Nephron (organoid): ENCODE measurements around the gene JPH2.
A peak's percentile ranks its signal among the peaks of the same experiment; 100 is the strongest.

Experiments used
- H3K27ac Mint-ChIP-seq, 3 experiments: 2 replicates each; pipeline ENCODE4 v1.8.0; 2020; ENCODE audit warnings: mixed read lengths in 3 of 3, mild to moderate bottlenecking in 2 of 3, moderate library complexity in 1 of 3
- H3K27me3 Mint-ChIP-seq: 2 replicates; pipeline ENCODE4 v1.8.0; 2021; ENCODE audit warnings: low read depth, mild to moderate bottlenecking, moderate library complexity, mixed read lengths
- H3K36me3 Mint-ChIP-seq: 2 replicates; pipeline ENCODE4 v1.8.0; 2020; ENCODE audit warnings: low read depth, mixed read lengths
- H3K4me1 Mint-ChIP-seq: 2 replicates; pipeline ENCODE4 v1.8.0; 2020; ENCODE audit warnings: mixed read lengths
- H3K4me3 Mint-ChIP-seq, 3 experiments: 2 replicates each; pipeline ENCODE4 v1.8.0; 2020; ENCODE audit warnings: mild to moderate bottlenecking in 3 of 3, mixed read lengths in 3 of 3, moderate library complexity in 2 of 3
- H3K9me3 Mint-ChIP-seq: 2 replicates; pipeline ENCODE4 v1.8.0; 2020; ENCODE audit warnings: mixed read lengths
- TF ChIP-seq, protein P1 (sequence below), 3 experiments: fragments of 200-600 bp; sonication (generic); IDR thresholded peaks; one replicate each; pipeline ENCODE4 v1.5.0; 2021; ENCODE audit warnings: antibody characterized with exemption in 3 of 3; ENCODE audit not compliant: unreplicated experiment in 3 of 3

Gene JPH2

GRCh38 chr20:44084439-44084838 is 102.5 kb downstream of the JPH2 start:
- TF ChIP-seq, protein P1, sequence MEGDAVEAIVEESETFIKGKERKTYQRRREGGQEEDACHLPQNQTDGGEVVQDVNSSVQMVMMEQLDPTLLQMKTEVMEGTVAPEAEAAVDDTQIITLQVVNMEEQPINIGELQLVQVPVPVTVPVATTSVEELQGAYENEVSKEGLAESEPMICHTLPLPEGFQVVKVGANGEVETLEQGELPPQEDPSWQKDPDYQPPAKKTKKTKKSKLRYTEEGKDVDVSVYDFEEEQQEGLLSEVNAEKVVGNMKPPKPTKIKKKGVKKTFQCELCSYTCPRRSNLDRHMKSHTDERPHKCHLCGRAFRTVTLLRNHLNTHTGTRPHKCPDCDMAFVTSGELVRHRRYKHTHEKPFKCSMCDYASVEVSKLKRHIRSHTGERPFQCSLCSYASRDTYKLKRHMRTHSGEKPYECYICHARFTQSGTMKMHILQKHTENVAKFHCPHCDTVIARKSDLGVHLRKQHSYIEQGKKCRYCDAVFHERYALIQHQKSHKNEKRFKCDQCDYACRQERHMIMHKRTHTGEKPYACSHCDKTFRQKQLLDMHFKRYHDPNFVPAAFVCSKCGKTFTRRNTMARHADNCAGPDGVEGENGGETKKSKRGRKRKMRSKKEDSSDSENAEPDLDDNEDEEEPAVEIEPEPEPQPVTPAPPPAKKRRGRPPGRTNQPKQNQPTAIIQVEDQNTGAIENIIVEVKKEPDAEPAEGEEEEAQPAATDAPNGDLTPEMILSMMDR (IDR thresholded peaks at IDR 0.05; ENCODE audit: unreplicated experiment in 3 of 3) = no peak

DNA sequence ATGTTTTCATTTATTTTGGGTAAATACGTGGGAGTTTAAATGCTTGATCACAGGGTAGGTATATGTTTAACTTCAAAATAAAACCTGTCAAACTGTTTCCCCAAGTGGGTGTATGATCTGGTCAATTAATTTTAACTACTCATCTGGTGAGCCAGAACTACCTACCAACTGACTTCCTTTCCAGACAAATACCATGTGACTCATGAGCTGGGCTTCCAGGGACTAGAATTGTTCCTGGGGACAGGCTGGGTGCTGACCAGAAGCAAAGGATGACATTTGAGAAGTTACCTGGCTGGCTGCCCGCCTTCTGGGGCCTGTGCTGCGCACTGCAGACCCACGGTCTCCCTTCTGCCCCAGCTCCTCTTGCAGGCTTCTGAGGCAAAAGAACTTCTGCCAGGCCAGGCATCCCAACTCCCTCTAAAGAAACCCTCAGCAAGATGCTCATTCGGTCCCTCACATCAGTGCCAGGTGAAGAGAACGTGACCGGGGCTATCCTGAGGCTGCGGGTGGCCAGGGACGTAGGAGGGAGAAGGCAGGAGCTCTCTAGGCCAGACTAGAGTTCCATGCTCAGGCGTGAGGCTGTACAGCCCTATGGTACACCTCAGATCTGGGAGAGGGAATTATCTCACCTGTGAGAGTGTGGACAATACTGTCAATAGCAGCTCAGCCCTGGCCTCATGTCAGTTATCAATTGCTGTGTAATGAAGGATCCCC is 103.6 kb downstream of the JPH2 start:
- H3K36me3 Mint-ChIP-seq = no peaks in the 10 kb centered on the region

More at GRCh38 chr20:44084439-44084838, 102.5 kb downstream of the JPH2 start:
- no peak overlapping the region for H3K27ac Mint-ChIP-seq
- H3K4me1 Mint-ChIP-seq = peaks cover 11% of the 10 kb centered on the region
- H3K9me3 Mint-ChIP-seq = no peaks in the 10 kb centered on the region
- H3K27me3 Mint-ChIP-seq = peaks cover 8% of the 10 kb centered on the region
- H3K36me3 Mint-ChIP-seq = no peaks in the 10 kb centered on the region
- no peak overlapping the region for H3K4me3 Mint-ChIP-seq

GRCh38 chr20:44081888-44082287 is 105.1 kb downstream of the JPH2 start:
- no peaks in the 10 kb centered on the region for H3K36me3 Mint-ChIP-seq

More for the DNA sequence above, 103.6 kb downstream of the JPH2 start:
- Mint-ChIP-seq H3K27me3 (peaks cover 9% of the 10 kb centered on the region), H3K9me3 (no peaks in the 10 kb centered on the region), H3K27ac (peak overlapping the region in 2 of 3 experiments; percentile 7 to 11), H3K4me1 (peaks cover 11% of the 10 kb centered on the region), H3K4me3 (no peak overlapping the region)
- TF ChIP-seq, protein P1 (IDR thresholded peaks at IDR 0.05; ENCODE audit: unreplicated experiment in 3 of 3) = no peak

DNA sequence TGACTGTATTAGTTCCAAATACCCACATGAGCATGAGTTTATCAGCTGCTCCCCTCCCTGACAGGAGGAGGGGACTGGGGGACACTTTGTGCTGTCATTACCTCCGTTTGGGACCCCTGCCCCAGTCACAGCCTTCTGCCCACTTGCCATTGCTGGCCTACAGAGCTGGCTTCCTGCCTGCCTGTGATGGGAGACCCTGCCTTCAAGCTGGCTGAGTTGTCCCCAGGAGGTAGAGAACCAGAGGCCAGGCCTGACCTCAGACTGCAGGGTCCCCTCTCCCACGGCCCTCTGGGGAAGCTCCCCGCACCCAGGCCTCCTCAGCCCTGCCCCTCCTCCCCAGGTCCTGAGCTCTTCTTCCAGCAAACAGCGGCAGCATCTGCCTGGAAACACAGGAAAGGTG is 105.5 kb downstream of the JPH2 start:
- Mint-ChIP-seq H3K9me3 (no peaks in the 10 kb centered on the region), H3K36me3 (no peaks in the 10 kb centered on the region), H3K4me3 (no peak overlapping the region), H3K27me3 (peaks cover 8% of the 10 kb centered on the region), H3K4me1 (peaks cover 11% of the 10 kb centered on the region), H3K27ac (no peak overlapping the region)
- TF ChIP-seq, protein P1 (IDR thresholded peaks at IDR 0.05; ENCODE audit: unreplicated experiment in 3 of 3) = no peak

More at GRCh38 chr20:44081888-44082287, 105.1 kb downstream of the JPH2 start:
- Mint-ChIP-seq H3K27ac (no peak overlapping the region), H3K9me3 (no peaks in the 10 kb centered on the region), H3K4me3 (no peak overlapping the region), H3K4me1 (peaks cover 11% of the 10 kb centered on the region), H3K27me3 (peaks cover 10% of the 10 kb centered on the region)
- TF ChIP-seq, protein P1 (IDR thresholded peaks at IDR 0.05; ENCODE audit: unreplicated experiment in 3 of 3) = no peak

GRCh38 chr20:44080646-44081267 is 106.2 kb downstream of the JPH2 start:
- no peaks in the 10 kb centered on the region for H3K36me3 Mint-ChIP-seq
- no peaks in the 10 kb centered on the region for H3K9me3 Mint-ChIP-seq
- H3K4me1 Mint-ChIP-seq = peaks cover 11% of the 10 kb centered on the region
- no peak overlapping the region for H3K27ac Mint-ChIP-seq
- no peak overlapping the region for H3K4me3 Mint-ChIP-seq
- TF ChIP-seq, protein P1 (IDR thresholded peaks at IDR 0.05; ENCODE audit: unreplicated experiment in 3 of 3) = peak; percentile 99
- peaks cover 5% of the 10 kb centered on the region for H3K27me3 Mint-ChIP-seq
